Measurements from ENCODE around the gene SUSD4. TPM values are rescaled to one million over a fixed set of nuclear protein-coding genes. Genes with fewer than 3 reads are reported as not detected.

Gene SUSD4
- polyA plus RNA-seq, 1 donor: 2.1 TPM

GRCh38 chr1:223358826-223359225 lies 5.2 kb downstream of the SUSD4 start:
- DNase-seq: no peak
- Histone ChIP-seq H3K27ac (ENCODE audit: low read length) (no peak overlapping the region), H3K4me1 (ENCODE audit: control insufficient read depth, insufficient read depth, low read length) (peaks cover 3% of the 10 kb centered on the region), H3K27me3 (ENCODE audit: control insufficient read depth, insufficient read depth, low read length) (peaks cover 50% of the 10 kb centered on the region), H3K9me3 (ENCODE audit: control insufficient read depth, low read depth, low read length) (no peaks in the 10 kb centered on the region), H3K4me3 (ENCODE audit: low read length) (no peak overlapping the region), H3K36me3 (ENCODE audit: control insufficient read depth, insufficient read depth, low read length) (no peaks in the 10 kb centered on the region)
- no CpG with 5 or more reads among the region's 3 CpGs for WGBS (ENCODE audit: insufficient coverage, low lambda C conversion rate)

- no CpG with 5 or more reads among the region's 2 CpGs for WGBS (ENCODE audit: insufficient coverage, low lambda C conversion rate)
Measured at GRCh38 chr1:223355699-223356098, 8.3 kb downstream of the SUSD4 start.

DNA sequence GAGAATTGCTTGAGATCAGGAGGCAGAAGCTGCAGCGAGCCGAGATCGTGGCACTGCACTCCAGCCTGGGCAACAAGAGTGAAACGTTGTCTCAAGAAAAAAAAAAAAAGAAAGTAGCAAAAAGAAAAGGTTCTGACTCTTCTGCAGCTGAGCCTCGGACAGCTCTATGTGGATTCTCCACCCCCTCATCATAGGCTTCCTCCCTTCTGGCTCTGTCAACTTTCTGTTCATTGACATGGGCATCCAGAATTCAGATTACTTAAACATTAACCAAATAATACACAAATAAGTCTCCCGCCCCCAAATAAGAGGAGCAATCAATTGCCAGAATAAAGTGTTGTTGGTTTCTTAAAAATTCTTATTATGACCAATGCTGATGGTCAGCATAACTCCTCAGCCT lies 10.0 kb downstream of the SUSD4 start:
- Histone ChIP-seq H3K27ac (ENCODE audit: low read length) (no peak overlapping the region), H3K9me3 (ENCODE audit: control insufficient read depth, low read depth, low read length) (no peaks in the 10 kb centered on the region), H3K4me3 (ENCODE audit: low read length) (no peak overlapping the region), H3K36me3 (ENCODE audit: control insufficient read depth, insufficient read depth, low read length) (no peaks in the 10 kb centered on the region), H3K27me3 (ENCODE audit: control insufficient read depth, insufficient read depth, low read length) (peaks cover 25% of the 10 kb centered on the region), H3K4me1 (ENCODE audit: control insufficient read depth, insufficient read depth, low read length) (no peaks in the 10 kb centered on the region)
- no peak for DNase-seq
- no CpG with 5 or more reads among the region's 6 CpGs for WGBS (ENCODE audit: insufficient coverage, low lambda C conversion rate)

More at GRCh38 chr1:223355699-223356098, 8.3 kb downstream of the SUSD4 start:
- Histone ChIP-seq H3K4me3 (ENCODE audit: low read length) (no peak overlapping the region), H3K36me3 (ENCODE audit: control insufficient read depth, insufficient read depth, low read length) (no peaks in the 10 kb centered on the region), H3K27me3 (ENCODE audit: control insufficient read depth, insufficient read depth, low read length) (peaks cover 42% of the 10 kb centered on the region), H3K9me3 (ENCODE audit: control insufficient read depth, low read depth, low read length) (no peaks in the 10 kb centered on the region), H3K4me1 (ENCODE audit: control insufficient read depth, insufficient read depth, low read length) (no peaks in the 10 kb centered on the region), H3K27ac (ENCODE audit: low read length) (no peak overlapping the region)
- no peak for DNase-seq

- H3K4me1 ChIP-seq (ENCODE audit: control insufficient read depth, insufficient read depth, low read length): no peaks in the 10 kb centered on the region
- H3K9me3 ChIP-seq (ENCODE audit: control insufficient read depth, low read depth, low read length): no peaks in the 10 kb centered on the region
- H3K27me3 ChIP-seq (ENCODE audit: control insufficient read depth, insufficient read depth, low read length): peaks cover 23% of the 10 kb centered on the region
- no peak overlapping the region for H3K4me3 ChIP-seq (ENCODE audit: low read length)
- H3K27ac ChIP-seq (ENCODE audit: low read length): no peak overlapping the region
- no CpG with 5 or more reads among the region's 7 CpGs for WGBS (ENCODE audit: insufficient coverage, low lambda C conversion rate)
- DNase-seq: no peak
- no peaks in the 10 kb centered on the region for H3K36me3 ChIP-seq (ENCODE audit: control insufficient read depth, insufficient read depth, low read length)
Measured at GRCh38 chr1:223352944-223353343, 11.0 kb downstream of the SUSD4 start.

DNA sequence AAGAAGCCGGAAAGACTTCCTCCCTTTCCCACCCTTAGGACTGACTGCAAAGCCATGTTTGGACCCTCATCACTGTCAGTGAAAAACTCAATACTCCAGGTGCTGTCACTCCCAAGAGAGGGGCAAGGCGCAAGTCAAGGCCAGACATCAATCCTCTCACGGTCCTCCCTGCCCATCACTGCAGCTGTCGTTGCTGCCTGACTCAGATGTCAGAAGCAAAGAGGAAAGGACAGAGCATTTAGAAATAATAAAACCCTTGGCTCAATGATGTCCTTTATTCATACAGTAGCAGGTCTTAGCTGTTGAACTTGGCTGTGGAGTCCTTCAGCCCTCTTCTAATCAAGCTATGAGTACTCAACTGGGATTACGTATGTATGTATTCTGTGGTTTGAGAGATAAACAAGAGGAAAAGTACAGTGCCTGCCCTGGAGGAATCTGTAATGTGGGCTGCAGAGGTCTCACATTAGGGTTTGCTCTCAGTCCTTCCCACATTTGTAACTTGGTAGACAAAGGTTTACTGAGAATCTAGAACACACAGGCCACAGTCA lies 13.5 kb downstream of the SUSD4 start:
- H3K4me3 ChIP-seq (ENCODE audit: low read length): no peak overlapping the region
- H3K9me3 ChIP-seq (ENCODE audit: control insufficient read depth, low read depth, low read length): no peaks in the 10 kb centered on the region
- H3K36me3 ChIP-seq (ENCODE audit: control insufficient read depth, insufficient read depth, low read length): no peaks in the 10 kb centered on the region
- no peak overlapping the region for H3K27ac ChIP-seq (ENCODE audit: low read length)
- H3K27me3 ChIP-seq (ENCODE audit: control insufficient read depth, insufficient read depth, low read length): peaks cover 21% of the 10 kb centered on the region
- no peak for DNase-seq
- 100% methylated on average over 1 of the region's 5 CpGs for WGBS (ENCODE audit: insufficient coverage, low lambda C conversion rate)
- no peaks in the 10 kb centered on the region for H3K4me1 ChIP-seq (ENCODE audit: control insufficient read depth, insufficient read depth, low read length)

GRCh38 chr1:223349241-223349640 lies 14.7 kb downstream of the SUSD4 start:
- no peak overlapping the region for H3K4me3 ChIP-seq (ENCODE audit: low read length)
- H3K4me1 ChIP-seq (ENCODE audit: control insufficient read depth, insufficient read depth, low read length): no peaks in the 10 kb centered on the region
- peaks cover 21% of the 10 kb centered on the region for H3K27me3 ChIP-seq (ENCODE audit: control insufficient read depth, insufficient read depth, low read length)
- no peak overlapping the region for H3K27ac ChIP-seq (ENCODE audit: low read length)
- WGBS (ENCODE audit: insufficient coverage, low lambda C conversion rate): no CpG with 5 or more reads among the region's 3 CpGs
- no peaks in the 10 kb centered on the region for H3K36me3 ChIP-seq (ENCODE audit: control insufficient read depth, insufficient read depth, low read length)
- no peak for DNase-seq
- H3K9me3 ChIP-seq (ENCODE audit: control insufficient read depth, low read depth, low read length): no peaks in the 10 kb centered on the region

DNA sequence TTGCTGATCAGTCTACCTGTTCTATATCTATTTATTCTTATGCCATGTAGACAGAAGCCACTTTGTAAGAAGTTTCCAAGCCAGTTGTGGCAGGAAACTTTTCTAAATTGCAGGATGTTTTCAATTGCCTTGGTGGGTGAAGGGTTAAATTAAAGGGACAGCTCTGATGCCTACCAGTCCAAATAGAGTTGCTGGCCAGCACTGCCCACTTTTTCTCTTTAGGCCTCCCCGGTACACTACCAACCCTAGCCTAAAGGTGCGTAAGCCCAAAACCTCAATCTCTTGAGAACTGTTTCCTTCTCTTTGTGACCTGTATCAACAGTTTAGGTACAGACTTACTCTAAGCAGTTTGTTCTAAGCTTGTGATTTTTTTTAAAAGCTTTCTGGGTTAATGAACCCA lies 15.5 kb downstream of the SUSD4 start:
- Histone ChIP-seq H3K36me3 (ENCODE audit: control insufficient read depth, insufficient read depth, low read length) (no peaks in the 10 kb centered on the region), H3K27ac (ENCODE audit: low read length) (no peak overlapping the region), H3K27me3 (ENCODE audit: control insufficient read depth, insufficient read depth, low read length) (peaks cover 16% of the 10 kb centered on the region), H3K4me1 (ENCODE audit: control insufficient read depth, insufficient read depth, low read length) (no peaks in the 10 kb centered on the region), H3K9me3 (ENCODE audit: control insufficient read depth, low read depth, low read length) (no peaks in the 10 kb centered on the region), H3K4me3 (ENCODE audit: low read length) (no peak overlapping the region)
- 100% methylated on average over 1 of the region's 2 CpGs for WGBS (ENCODE audit: insufficient coverage, low lambda C conversion rate)
- DNase-seq: no peak

GRCh38 chr1:223347583-223347982 lies 16.4 kb downstream of the SUSD4 start:
- WGBS (ENCODE audit: insufficient coverage, low lambda C conversion rate): 93% methylated on average over 3 of the region's 4 CpGs

DNA sequence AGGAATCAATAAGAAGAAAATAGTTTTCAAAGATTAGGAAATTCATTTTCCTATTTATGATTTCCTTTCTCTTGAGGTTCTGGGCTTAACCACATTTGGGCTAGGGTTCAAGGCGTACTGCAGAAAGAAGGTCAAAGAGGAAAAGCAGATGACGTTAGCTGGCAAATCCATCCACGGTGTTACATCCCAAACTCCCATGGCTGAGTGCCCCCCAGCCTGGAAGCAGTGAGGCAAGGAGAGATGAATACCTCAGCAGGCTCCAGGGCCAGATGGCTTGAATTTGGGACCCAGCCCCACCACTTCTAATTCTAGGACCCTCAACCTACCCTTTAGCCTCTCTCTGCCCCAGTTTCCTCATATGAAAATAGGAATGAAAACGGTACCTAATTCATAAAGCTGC lies 17.7 kb downstream of the SUSD4 start:
- Histone ChIP-seq H3K4me1 (ENCODE audit: control insufficient read depth, insufficient read depth, low read length) (no peaks in the 10 kb centered on the region), H3K27ac (ENCODE audit: low read length) (no peak overlapping the region), H3K4me3 (ENCODE audit: low read length) (no peak overlapping the region), H3K9me3 (ENCODE audit: control insufficient read depth, low read depth, low read length) (no peaks in the 10 kb centered on the region), H3K27me3 (ENCODE audit: control insufficient read depth, insufficient read depth, low read length) (no peaks in the 10 kb centered on the region), H3K36me3 (ENCODE audit: control insufficient read depth, insufficient read depth, low read length) (no peaks in the 10 kb centered on the region)
- 80% methylated on average over 1 of the region's 4 CpGs for WGBS (ENCODE audit: insufficient coverage, low lambda C conversion rate)
- DNase-seq: no peak

More at GRCh38 chr1:223347583-223347982, 16.4 kb downstream of the SUSD4 start:
- Histone ChIP-seq H3K4me1 (ENCODE audit: control insufficient read depth, insufficient read depth, low read length) (no peaks in the 10 kb centered on the region), H3K36me3 (ENCODE audit: control insufficient read depth, insufficient read depth, low read length) (no peaks in the 10 kb centered on the region), H3K27me3 (ENCODE audit: control insufficient read depth, insufficient read depth, low read length) (peaks cover 8% of the 10 kb centered on the region), H3K4me3 (ENCODE audit: low read length) (no peak overlapping the region), H3K27ac (ENCODE audit: low read length) (no peak overlapping the region), H3K9me3 (ENCODE audit: control insufficient read depth, low read depth, low read length) (no peaks in the 10 kb centered on the region)
- DNase-seq: no peak

GRCh38 chr1:223345720-223346119 lies 18.3 kb downstream of the SUSD4 start:
- Histone ChIP-seq H3K9me3 (ENCODE audit: control insufficient read depth, low read depth, low read length) (no peaks in the 10 kb centered on the region), H3K36me3 (ENCODE audit: control insufficient read depth, insufficient read depth, low read length) (no peaks in the 10 kb centered on the region), H3K27me3 (ENCODE audit: control insufficient read depth, insufficient read depth, low read length) (no peaks in the 10 kb centered on the region), H3K4me1 (ENCODE audit: control insufficient read depth, insufficient read depth, low read length) (no peaks in the 10 kb centered on the region), H3K27ac (ENCODE audit: low read length) (no peak overlapping the region), H3K4me3 (ENCODE audit: low read length) (no peak overlapping the region)
- no peak for DNase-seq
- WGBS (ENCODE audit: insufficient coverage, low lambda C conversion rate): no CpG with 5 or more reads among the region's 4 CpGs

DNA sequence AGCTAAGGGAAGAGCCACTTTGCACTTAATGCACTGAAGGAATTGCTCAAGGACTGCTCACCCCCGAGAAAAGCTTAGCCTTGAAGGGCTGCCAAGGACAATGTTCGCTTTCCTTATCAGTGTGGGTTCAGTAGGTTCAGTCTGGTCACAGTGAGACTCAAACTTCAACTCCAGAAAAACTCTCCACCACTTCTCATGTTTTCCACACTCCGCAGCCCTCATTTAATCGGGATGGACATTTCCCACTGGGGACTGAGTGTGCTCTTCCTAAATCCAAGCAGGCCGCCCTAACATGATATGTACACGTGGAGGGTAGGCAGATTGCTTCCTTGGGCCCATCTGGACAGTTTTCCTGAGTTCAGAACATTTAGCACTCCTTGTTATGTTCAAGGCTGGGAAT lies 19.5 kb downstream of the SUSD4 start:
- H3K27ac ChIP-seq (ENCODE audit: low read length): no peak overlapping the region
- WGBS (ENCODE audit: insufficient coverage, low lambda C conversion rate): 0% methylated on average over 1 of the region's 6 CpGs

More for the DNA sequence above, 19.5 kb downstream of the SUSD4 start:
- Histone ChIP-seq H3K27me3 (ENCODE audit: control insufficient read depth, insufficient read depth, low read length) (no peaks in the 10 kb centered on the region), H3K36me3 (ENCODE audit: control insufficient read depth, insufficient read depth, low read length) (no peaks in the 10 kb centered on the region), H3K4me3 (ENCODE audit: low read length) (no peak overlapping the region), H3K4me1 (ENCODE audit: control insufficient read depth, insufficient read depth, low read length) (no peaks in the 10 kb centered on the region), H3K9me3 (ENCODE audit: control insufficient read depth, low read depth, low read length) (no peaks in the 10 kb centered on the region)
- peak; percentile 29 to 62 for DNase-seq
